Kidney tubule cell (primary cell): Measurements from ENCODE around the gene KRTAP12-4.
"Not testable (repeated sequence)": the region's sequence is repeated elsewhere in the genome, so short reads cannot be mapped to it uniquely, and the experiment has no call there.

Experiments
- DNase-seq: peaks from one replicate; pipeline ENCODE4 v3.0.0-alpha.2; 2018; ENCODE audit warnings: low spot score

KRTAP12-4 gene

GRCh38 chr21:44686843-44687561 is 32.5 kb upstream of the KRTAP12-4 start:
- DNase-seq, result no peak

GRCh38 chr21:44686000-44686781 is 31.7 kb upstream of the KRTAP12-4 start:
- DNase-seq, result no peak

GRCh38 chr21:44685050-44685449 is 30.6 kb upstream of the KRTAP12-4 start:
- not testable (repeated sequence) for DNase-seq

GRCh38 chr21:44684483-44684882 is 30.0 kb upstream of the KRTAP12-4 start:
- no peak for DNase-seq

- DNase-seq, result no peak
Measured at GRCh38 chr21:44684077-44684476, 29.6 kb upstream of the KRTAP12-4 start.

GRCh38 chr21:44682580-44683151 is 28.2 kb upstream of the KRTAP12-4 start:
- no peak for DNase-seq

GRCh38 chr21:44681861-44682579 is 27.6 kb upstream of the KRTAP12-4 start, which contains the start of gene KRTAP12-1:
TSS of gene KRTAP12-1 (minus strand) at chr21:44682163. CDS start at chr21:44682123, 40 bp downstream.
- DNase-seq, result no peak

- no peak for DNase-seq
Measured at GRCh38 chr21:44681152-44681551, 26.7 kb upstream of the KRTAP12-4 start.

- DNase-seq, result no peak
Measured at GRCh38 chr21:44677881-44678280, 23.4 kb upstream of the KRTAP12-4 start.

- no peak for DNase-seq
Measured at GRCh38 chr21:44671911-44672310, 17.5 kb upstream of the KRTAP12-4 start.

GRCh38 chr21:44670642-44671432 is 16.4 kb upstream of the KRTAP12-4 start:
- no peak for DNase-seq

- no peak for DNase-seq
Measured at GRCh38 chr21:44667612-44668011, 13.2 kb upstream of the KRTAP12-4 start.

GRCh38 chr21:44666401-44667320 is 12.2 kb upstream of the KRTAP12-4 start, which contains the start of gene KRTAP12-2:
TSS of gene KRTAP12-2 (minus strand) at chr21:44666927. CDS start at chr21:44666886, 41 bp downstream.
- no peak for DNase-seq

GRCh38 chr21:44664691-44665090 is 10.2 kb upstream of the KRTAP12-4 start:
- no peak for DNase-seq

- DNase-seq, result not testable (repeated sequence)
Measured at GRCh38 chr21:44661567-44661966, 7.1 kb upstream of the KRTAP12-4 start.

- DNase-seq, result no peak
Measured at GRCh38 chr21:44658913-44659595, 4.6 kb upstream of the KRTAP12-4 start.

- no peak for DNase-seq
Measured at GRCh38 chr21:44658541-44658910, 4.1 kb upstream of the KRTAP12-4 start.

- no peak for DNase-seq
Measured at GRCh38 chr21:44657635-44658540, 3.4 kb upstream of the KRTAP12-4 start, which contains the start of gene KRTAP12-3. TSS of gene KRTAP12-3 (plus strand) at chr21:44657932. CDS start at chr21:44657980, 48 bp downstream.
